HG03135 (cell line): ENCODE data around the gene CLIC1.

Source experiments
- ATAC-seq: cut with Tn5 transposase; IDR thresholded peaks from one replicate; pipeline ENCODE4 v1.9.1; 2021; ENCODE audit warnings: mild to moderate bottlenecking, moderate library complexity; ENCODE audit not compliant: unreplicated experiment

CLIC1 gene

GRCh38 chr6:31705931-31706330 lies 30.4 kb downstream of the CLIC1 start:
- no peak for ATAC-seq

GRCh38 chr6:31702819-31703716 lies 33.3 kb downstream of the CLIC1 start, which contains the start of gene ABHD16A:
Gene ABHD16A, minus strand, starts transcription at chr6:31703324. Its CDS starts 43 bp downstream, at chr6:31703281.
- peak; percentile 88 for ATAC-seq

- ATAC-seq = no peak
Measured at GRCh38 chr6:31702405-31702818, 33.9 kb downstream of the CLIC1 start.

DNA sequence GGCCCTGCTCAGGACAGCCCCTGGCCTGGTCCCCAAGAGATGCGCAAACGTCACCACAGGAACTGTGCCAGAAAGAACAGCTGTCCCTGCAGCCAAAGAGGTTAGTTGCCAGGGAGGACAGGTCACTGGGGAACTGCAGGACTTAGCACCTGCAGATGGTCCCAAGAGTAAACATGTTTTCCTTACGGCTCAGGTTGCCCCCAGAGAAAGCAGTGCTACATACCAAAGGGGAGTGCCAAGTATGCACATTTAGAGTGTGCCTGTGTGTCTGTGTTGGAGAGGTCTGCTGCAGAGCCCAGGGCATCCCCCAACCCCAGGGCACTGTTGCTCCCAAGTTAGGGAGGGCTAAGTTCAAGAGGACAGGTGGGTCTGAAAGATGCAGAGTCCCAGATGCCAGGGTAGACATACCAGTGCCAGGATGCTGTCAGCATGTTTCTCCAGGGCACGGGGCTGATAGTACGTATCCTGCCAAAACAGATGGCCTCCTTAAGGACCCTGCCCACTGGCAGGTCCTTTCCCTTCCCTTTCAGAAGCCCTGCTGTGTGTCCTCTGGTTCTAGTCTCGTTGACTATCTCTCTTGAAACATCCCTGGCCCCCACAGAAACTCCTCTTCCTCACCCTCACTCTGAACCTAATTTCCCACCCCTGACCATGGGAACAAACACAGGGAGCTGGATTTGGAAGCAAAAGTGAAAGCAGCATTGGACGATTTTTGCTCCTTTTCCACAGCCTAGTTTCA lies 34.5 kb downstream of the CLIC1 start:
- no peak for ATAC-seq

DNA sequence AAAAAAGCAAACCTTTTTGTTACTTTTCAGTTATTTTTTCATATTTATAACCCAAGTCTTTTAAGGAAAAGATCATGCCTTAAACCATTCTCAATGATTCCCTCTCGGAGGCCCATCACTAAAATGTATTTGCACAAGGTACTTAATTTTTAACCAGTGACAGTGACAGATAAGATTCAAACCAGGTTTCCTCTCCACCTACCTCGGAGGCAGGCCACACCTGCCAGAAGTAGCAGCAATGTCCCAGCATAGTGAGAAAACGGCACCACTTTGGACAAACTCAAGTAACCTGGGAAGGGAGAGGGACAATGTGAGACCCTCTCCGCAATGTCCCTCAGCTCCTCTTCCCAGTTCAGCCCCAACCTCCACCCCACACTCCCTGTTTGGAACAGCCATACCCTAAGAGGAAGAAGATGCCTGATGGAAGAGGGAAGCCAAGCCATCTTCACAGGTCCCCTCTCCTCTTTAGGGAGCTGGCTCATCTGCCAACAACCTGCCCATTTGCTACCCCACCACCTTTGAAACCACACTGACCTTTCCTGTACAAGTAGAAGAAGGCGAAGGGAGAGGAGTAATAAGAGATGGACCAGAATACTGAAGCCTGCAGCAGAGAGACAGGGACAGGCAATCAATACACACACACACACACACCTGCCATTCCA lies 35.5 kb downstream of the CLIC1 start:
- no peak for ATAC-seq

DNA sequence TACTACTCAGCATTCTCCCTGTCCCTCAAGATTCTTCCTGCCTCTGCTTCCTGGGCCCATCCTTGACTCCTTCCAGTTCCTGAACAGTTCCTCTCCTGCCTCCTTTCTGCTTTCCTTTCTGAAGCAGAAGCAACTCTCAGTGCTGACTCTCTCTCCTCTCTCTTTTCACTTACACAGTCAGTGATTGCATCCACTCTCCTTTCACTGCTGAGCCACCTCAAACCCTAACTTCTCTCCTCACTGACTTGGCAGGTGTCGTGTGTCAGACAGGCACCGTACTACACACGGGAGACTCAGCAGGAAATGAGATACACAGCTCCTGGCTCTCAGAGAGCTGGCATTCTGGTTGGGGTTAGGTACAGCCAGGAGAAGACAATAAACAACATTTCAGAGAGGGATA lies 38.8 kb downstream of the CLIC1 start:
- no peak for ATAC-seq

- no peak for ATAC-seq
Measured at GRCh38 chr6:31693535-31693934, 42.8 kb downstream of the CLIC1 start.

DNA sequence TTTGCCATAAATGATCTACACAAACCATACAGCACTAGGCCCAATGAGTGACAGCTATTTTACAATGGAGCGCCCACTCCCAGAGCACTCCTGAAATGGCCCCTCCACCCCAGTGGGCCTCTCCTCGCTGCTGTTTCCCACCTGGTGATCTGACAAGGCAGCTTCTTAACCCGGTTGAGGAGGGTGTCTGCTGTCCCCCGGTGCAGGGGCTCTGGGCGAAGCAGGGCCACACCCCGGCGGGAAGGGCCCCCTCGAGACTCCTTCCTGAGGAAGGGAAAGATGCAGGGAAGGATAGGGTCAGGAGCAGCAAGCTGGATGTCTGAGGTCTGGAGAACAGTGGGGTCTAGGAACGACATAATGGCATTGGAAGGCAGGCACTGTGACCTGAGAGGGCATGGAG lies 43.4 kb downstream of the CLIC1 start:
- ATAC-seq = no peak

DNA sequence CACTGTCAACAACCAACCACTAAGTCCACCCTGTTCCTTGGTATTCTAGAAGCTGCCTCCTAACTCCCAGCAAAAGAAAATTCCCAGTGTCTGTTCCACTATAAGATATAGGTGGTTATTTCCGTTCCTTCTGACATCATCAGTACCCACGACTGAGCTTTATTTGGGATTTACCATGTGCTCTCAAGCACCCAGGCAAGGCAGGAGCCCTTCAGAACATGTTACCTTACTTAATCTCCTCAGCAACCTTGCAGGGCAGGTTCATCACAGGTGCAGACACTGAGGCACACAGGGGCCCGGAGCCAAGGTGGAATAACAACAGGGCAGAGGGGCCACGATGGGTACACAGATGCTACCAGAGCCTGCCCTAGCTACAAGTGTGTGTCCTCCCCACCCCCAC lies 44.0 kb downstream of the CLIC1 start:
- no peak for ATAC-seq

GRCh38 chr6:31691564-31692108 lies 44.7 kb downstream of the CLIC1 start:
- no peak for ATAC-seq

DNA sequence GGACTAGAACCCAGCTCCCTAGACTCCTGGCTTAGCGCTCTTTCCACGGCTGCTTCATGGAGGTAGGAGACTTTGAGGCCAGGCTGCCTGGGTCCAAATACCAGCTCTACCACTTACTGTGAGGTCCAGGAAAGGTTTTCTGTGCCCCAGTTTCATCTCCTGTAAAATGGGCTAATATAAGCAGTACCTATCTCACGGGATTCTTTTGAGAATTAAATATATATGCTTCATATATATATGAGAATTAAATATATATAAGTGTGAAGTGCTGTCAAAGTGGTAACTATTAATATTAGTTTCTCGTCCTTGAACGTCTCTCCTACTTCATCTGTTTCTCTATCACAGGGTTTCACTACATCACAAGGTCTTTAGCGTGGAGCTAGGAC lies 45.3 kb downstream of the CLIC1 start:
- ATAC-seq = no peak

DNA sequence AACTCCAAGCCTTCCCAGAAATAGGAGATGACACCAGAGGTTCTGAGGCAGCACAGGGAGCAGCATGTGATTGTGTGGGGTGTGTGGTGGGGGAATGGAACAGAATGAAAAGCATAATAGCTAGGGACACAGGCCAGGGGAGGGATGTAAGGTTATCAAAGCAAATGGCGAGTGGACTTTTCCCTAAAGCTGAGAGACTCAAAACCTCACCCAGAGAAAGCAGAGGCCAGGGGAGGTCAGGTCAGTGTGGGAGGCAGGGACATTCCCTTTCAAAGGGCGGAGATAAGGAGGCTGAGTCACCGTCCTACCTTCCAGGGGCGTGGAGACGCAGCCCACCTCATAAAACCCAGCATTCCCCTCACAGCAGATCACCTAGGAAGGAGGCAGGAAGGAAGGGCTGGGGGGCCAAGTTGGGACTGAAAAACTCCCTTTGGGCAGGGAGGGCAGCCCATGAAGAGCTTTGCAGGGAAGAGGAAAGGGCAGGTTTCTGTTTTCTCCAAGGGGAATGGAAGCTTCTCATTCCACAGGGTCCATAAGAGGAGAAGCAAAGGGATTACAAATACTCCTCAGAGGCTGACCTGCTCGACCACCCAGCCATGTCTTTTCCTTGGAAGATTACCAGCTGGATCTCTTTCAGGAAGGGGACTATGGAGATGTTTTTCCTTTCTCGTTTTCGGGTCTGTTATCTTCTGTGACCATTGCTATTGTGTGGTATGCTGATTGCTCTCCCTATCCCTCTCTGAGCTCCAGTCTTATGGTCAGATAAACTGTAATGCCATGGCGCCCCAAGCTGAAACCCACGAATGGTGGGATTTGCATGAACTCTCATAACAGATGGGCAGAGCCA lies 45.9 kb downstream of the CLIC1 start:
- no peak for ATAC-seq

GRCh38 chr6:31689249-31690110 lies 46.9 kb downstream of the CLIC1 start:
- no peak for ATAC-seq

- no peak for ATAC-seq
Measured at GRCh38 chr6:31687860-31688693, 48.3 kb downstream of the CLIC1 start.

DNA sequence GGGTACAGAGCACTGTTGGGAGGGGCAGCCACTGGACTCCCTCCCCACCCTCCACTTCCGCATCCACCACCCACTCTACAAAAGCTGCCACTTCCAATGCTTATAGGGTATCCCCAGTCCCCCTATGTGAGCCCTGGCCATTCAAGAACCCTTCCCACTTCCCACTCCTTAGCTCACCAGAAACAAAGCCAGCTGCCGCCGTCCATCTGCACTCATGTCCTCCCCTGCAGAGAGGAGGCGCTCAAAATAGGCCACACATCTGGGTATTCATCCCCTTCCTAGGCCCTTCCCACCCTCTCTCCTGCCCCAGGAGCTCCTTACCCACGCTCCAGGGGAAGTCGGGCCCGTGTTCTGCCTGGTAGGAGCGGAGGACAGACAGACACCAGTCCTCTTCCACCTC lies 49.0 kb downstream of the CLIC1 start:
- ATAC-seq = no peak

DNA sequence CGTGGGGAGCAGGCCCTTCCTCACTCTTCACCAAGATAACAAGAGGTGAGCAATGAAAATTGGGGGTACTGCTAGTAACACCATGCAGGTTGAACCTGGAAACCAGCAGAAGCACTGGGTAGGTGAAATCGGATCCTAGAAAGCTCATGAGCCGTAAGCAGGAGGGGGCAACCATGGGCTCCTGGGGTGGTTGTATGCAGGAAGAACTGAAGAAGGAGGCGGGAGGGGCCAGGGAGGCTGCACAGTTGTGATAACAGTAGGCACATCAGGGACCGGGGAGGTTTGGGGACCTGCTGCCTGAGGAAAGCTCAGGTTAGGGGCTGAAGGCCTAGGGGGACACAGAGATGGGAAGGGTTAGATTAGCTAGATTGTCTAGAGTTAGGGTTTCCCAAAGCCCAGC lies 49.8 kb downstream of the CLIC1 start:
- ATAC-seq = no peak

DNA sequence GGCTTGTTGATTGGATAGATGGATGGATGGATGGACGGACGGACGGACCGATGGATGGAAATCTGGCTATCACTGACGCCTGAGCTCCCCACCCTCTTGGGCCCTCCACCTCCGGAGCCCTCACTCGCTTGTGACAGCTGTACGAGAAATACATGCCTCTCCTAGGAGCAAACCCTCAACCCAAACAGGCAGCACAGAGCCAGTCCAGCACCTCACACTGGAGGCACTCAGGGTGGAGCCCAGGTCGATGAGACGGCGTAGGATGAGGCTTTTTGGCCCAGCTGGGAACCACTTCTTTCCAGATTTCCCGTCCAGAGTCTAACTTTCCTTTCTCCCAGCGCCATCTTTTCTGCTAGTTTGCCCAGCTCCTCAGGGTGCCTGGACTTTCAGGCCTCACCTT lies 52.7 kb downstream of the CLIC1 start:
- no peak for ATAC-seq

DNA sequence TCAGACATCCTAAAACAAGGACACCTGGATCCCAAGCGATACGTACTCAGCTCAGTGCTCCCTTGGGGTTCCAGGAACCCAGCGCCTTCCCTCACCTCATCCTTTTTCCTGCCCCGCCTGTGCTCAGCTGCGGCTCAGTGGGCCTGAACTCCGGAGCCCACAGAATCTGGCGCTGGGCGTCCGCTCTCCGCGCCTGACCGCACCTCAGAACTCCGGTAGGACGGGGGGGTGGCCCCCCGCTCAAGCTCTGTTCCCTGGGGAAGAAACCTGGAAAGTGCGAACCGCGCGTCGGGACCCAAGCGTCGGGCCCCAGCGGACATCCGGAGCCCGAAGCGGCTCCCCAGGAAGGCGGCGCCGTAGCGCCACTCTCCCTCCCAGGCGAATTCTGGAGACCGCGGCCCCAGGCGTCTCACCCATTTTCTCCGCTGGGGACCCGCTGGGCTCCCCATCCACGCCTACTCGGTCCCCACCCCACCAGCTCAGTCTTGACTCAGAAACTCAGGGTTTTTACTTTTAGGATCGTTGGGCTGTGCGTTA lies 55.1 kb downstream of the CLIC1 start:
- no peak for ATAC-seq
